ENCODE measurements around the gene VAV2. TPM values are rescaled to one million over a fixed set of nuclear protein-coding genes. Genes with fewer than 3 reads are reported as not detected.

The VAV2 gene
- total RNA-seq, 8 experiments from 2014 or later, result 5.9 to 33.0 (median 14.9) TPM

DNA sequence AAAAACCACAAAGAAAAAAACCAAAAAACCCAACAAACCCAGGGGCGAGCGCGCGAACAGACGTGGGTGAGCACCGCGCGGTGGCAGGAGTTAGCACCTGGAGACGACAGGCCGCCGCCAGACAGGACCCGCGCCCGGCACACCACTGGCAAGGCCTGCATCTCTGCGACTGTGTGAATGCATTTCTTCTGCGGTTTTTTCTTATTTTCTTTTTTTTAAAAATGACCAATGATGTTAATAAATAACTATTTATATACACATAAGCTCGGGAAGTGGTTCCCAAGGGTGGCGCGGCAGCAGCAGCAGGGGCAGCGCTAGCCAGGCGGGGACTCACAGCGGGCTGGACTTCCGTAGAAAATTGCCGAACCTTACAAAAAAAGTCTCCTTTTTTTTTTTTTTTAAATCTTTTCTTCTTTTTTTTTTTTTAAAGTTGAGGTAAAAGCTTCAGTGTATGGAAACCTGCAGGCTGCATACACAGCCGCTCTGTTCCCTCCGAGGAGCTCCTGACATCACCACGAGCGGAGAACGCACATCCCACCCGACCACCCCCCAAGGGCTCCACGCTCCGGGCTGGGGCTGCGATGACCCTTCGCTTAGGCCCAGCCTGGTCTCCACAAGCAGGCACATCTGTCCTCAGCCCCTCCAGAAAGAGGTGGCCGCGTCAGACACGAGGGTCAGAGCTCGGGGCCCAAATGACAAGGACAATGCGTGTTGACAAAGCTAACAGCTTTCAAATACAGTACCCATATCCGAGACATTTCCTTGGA is 40.5 kb upstream of the VAV2 start:
- 88 to 98% (median 94%) methylated on average over 7 to 20 of the region's 40 CpGs for WGBS, 10 experiments
- ATAC-seq (replicated peaks in 6 of 8), result no peak
- no peak overlapping the region for H3K27ac ChIP-seq
- H3K4me1 ChIP-seq (replicated peaks in 1 of 2), result peaks cover 3 to 5% of the 10 kb centered on the region in 2 donors
- H3K4me3 ChIP-seq, result no peak overlapping the region
- in situ Hi-C loops (cut with MboI; ENCODE audit: low pct_unique_long_range_greater_than_20kb in 2 of 9, low sequenced_read_pairs in 9 of 9, unreplicated experiment in 9 of 9), result no loop called here

DNA sequence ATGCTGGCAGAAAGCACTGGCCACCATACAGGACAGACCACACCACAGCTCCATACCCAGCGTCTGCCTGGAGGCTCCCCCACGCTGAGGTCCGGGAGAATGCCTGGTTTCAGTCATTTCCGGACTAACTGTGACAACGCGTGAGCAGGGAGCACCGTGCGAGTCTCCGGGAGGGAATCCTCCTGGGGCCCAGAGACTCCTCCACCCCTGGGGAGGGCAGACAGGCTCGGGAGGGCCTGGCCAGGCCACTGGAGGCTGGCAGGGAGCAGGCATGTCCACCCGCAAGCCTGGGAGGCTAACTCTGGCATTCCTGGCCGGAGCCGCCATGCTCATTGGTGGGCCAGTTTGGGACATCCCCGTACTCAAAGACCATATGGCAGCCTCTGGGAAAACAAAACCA is 39.7 kb upstream of the VAV2 start:
- ATAC-seq (replicated peaks in 6 of 8), result no peak
- H3K4me3 ChIP-seq, result no peak overlapping the region
- H3K27ac ChIP-seq, result no peak overlapping the region
- in situ Hi-C loops (cut with MboI; ENCODE audit: low pct_unique_long_range_greater_than_20kb in 2 of 9, low sequenced_read_pairs in 9 of 9, unreplicated experiment in 9 of 9), result no loop called here
- peaks cover 4 to 5% of the 10 kb centered on the region in 2 donors for H3K4me1 ChIP-seq (replicated peaks in 1 of 2)
- 83 to 100% (median 96%) methylated on average over 1 to 7 of the region's 14 CpGs; no CpG with 5 or more reads in 4 of the 10 experiments for WGBS, 10 experiments

DNA sequence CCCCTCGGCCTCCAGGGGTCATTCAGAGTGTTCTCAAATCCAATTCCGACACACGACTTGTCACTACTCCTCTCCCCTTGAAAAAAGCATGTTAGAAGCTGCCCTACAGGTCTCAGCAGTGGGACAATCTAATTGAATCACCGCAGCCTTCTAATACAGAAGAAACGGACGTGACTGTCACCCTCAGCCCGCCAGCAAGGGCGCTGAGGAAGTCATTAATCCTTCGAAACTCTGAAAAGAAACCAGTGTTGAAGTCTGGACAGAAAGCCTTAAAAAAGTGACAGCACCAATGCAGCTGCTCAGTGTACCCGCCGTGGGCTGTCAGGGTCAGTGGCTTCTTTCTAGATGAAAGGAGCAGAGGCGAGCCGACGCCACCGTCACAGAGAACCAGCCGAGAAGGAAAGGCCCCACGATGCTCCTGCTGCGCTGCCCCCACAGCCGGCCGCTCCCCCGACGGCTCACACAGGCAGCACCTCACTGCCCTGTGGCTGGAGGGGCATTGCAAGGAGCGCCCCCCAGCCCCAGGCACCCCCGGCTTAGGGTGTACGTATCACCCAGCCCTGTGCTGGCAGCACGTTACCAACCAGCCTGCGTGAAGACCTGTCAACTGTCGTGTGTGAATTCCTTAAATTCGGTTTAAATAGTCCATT is 38.8 kb upstream of the VAV2 start:
- in situ Hi-C loops (cut with MboI; ENCODE audit: low pct_unique_long_range_greater_than_20kb in 2 of 9, low sequenced_read_pairs in 9 of 9, unreplicated experiment in 9 of 9), result no loop called here
- peak in 5 of 8 experiments; percentile 6 to 41 (median 24) for ATAC-seq (replicated peaks in 6 of 8)
- 20 to 100% (median 57%) methylated on average over 1 to 21 of the region's 29 CpGs for WGBS, 10 experiments
- no peak overlapping the region for H3K4me3 ChIP-seq
- peaks cover 11 to 12% of the 10 kb centered on the region in 2 donors for H3K4me1 ChIP-seq (replicated peaks in 1 of 2)
- no peak overlapping the region for H3K27ac ChIP-seq

DNA sequence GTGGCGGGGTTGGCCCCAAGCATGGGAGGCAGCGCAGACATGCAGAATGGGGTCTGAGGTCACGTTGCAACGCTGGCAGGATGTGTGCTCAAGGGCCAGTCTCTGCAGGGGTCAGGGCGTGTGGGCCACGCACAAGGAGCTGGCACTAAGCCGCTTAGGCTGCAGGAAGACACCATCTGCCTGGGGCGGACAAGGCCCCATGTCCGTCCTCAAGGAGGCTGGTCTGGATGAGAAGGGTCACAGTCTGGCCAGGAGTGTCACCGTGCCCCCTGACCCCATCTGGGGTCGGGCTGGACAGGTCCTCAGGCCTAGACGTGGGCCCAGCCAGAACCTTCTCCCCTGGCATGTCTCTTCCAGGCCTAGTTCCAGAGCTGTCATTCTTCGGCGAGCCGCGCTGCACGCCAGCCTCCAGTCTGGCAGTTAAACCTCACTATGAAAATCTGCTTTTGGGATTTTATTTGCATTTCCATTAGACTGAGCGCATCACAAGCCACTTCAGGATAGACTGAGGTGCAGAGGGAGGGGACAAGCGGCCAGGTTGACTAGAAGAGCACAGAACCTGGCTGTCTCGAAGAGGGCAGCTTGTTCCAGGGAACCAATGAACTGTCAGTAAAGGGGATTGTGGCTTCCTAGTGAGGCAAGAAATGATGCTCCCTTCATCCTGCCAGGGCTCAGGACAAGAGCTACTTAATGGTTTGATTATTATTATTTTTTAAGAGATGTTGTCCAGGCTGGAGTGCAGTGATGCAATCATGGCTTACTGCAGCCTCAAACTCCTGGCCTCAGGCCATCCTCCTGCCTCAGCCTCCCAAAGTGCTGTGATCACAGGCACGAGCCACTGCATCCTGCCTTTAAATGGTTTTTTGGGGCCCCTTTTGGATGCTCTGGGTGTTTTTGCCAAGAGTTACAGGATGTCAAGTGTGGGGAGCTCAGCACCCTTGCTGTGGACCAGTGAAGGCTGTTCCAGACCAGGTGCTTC is 37.4 kb upstream of the VAV2 start:
- no peak for ATAC-seq (replicated peaks in 6 of 8)
- H3K27ac ChIP-seq, result no peak overlapping the region
- in situ Hi-C loops (cut with MboI; ENCODE audit: low pct_unique_long_range_greater_than_20kb in 2 of 9, low sequenced_read_pairs in 9 of 9, unreplicated experiment in 9 of 9), result no loop called here
- peaks cover 11 to 15% of the 10 kb centered on the region in 2 donors for H3K4me1 ChIP-seq (replicated peaks in 1 of 2)
- 92 to 100% (median 100%) methylated on average over 1 to 6 of the region's 21 CpGs; no CpG with 5 or more reads in 1 of the 10 experiments for WGBS, 10 experiments
- H3K4me3 ChIP-seq, result no peak overlapping the region

DNA sequence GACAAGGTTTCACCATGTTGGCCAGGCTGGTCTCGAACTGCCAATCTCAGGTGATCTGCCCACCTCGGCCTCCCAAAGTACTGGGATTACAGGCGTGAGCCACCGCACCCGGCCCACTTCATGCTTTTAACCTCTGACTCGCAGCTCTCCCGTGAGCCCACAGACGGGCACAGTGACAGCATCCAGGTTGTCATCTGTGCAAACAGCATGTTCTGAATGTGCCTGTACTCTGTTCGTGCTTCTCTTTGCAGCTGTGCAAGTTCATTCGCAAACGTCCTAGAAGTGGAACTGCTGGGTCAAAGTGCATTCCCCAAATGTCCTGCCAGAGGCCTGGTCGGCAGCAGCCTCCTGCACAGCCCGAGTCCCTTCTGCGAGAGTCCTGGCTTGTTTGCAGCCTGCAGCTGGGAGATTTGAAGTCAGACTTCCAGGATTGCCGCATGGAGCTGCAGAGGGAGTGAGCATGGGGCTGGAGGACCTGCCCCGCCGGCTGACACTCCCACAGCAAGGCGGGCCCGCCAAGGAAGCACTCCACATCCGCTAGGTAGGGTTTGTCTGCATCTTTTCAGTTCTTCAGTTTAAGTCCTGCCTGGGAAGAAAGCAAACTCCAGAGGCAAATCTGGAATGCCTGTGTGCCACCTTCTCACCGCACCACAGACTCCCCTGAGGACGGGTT is 36.6 kb upstream of the VAV2 start:
- no peak for ATAC-seq (replicated peaks in 6 of 8)
- H3K27ac ChIP-seq, result no peak overlapping the region
- peaks cover 11 to 15% of the 10 kb centered on the region in 2 donors for H3K4me1 ChIP-seq (replicated peaks in 1 of 2)
- 80 to 100% (median 95%) methylated on average over 3 to 15 of the region's 22 CpGs; no CpG with 5 or more reads in 4 of the 10 experiments for WGBS, 10 experiments
- no peak overlapping the region for H3K4me3 ChIP-seq
- in situ Hi-C loops (cut with MboI; ENCODE audit: low pct_unique_long_range_greater_than_20kb in 2 of 9, low sequenced_read_pairs in 9 of 9, unreplicated experiment in 9 of 9), result no loop called here

DNA sequence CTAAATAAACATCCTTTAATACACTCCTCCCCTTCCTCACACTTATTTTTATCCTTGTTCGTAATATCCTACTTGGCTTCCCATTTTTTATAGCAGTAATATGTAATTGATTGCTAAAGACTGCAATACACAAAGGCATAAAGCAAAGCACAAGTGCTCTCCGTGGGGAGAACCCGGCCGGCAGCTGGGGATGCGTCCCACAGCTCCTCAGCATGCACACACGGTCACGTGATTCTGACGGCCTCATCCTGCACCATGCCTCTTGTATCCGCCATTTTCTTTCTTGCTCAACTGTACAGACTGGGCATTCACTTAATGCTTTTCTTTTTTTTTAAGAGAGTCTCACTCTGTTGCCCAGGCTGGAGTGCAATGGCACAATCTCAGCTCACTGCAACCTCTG is 36.0 kb upstream of the VAV2 start:
- Histone ChIP-seq H3K27ac (no peak overlapping the region), H3K4me3 (no peak overlapping the region), H3K4me1 (replicated peaks in 1 of 2) (peaks cover 11 to 15% of the 10 kb centered on the region in 2 donors)
- ATAC-seq (replicated peaks in 6 of 8), result no peak
- in situ Hi-C loops (cut with MboI; ENCODE audit: low pct_unique_long_range_greater_than_20kb in 2 of 9, low sequenced_read_pairs in 9 of 9, unreplicated experiment in 9 of 9), result no loop called here
- 76 to 100% (median 97%) methylated on average over 2 to 8 of the region's 9 CpGs; no CpG with 5 or more reads in 1 of the 10 experiments for WGBS, 10 experiments

DNA sequence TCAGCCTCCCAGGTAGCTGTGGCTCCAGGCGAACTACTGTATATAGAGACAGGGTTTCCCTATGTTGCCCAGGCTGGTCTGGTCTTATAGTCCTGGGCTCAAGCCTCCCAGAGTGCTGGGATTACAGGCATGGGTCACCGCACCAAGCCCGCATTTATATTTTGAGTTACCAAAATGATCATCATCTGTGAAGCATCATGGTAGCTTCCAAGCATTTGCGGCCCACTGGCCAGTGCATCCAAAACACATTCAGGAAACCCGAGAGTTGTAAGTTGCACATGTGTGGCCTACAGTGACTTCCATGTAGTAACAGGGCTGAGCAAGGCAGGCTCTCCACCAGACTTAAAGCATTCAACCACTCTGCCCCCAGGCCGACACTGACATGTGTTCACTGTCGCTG is 35.4 kb upstream of the VAV2 start:
- in situ Hi-C loops (cut with MboI; ENCODE audit: low pct_unique_long_range_greater_than_20kb in 2 of 9, low sequenced_read_pairs in 9 of 9, unreplicated experiment in 9 of 9), result no loop called here
- ATAC-seq (replicated peaks in 6 of 8), result no peak
- 70 to 100% (median 88%) methylated on average over 2 to 7 of the region's 7 CpGs; no CpG with 5 or more reads in 3 of the 10 experiments for WGBS, 10 experiments
- Histone ChIP-seq H3K4me3 (no peak overlapping the region), H3K27ac (no peak overlapping the region), H3K4me1 (replicated peaks in 1 of 2) (peaks cover 11 to 15% of the 10 kb centered on the region in 2 donors)

DNA sequence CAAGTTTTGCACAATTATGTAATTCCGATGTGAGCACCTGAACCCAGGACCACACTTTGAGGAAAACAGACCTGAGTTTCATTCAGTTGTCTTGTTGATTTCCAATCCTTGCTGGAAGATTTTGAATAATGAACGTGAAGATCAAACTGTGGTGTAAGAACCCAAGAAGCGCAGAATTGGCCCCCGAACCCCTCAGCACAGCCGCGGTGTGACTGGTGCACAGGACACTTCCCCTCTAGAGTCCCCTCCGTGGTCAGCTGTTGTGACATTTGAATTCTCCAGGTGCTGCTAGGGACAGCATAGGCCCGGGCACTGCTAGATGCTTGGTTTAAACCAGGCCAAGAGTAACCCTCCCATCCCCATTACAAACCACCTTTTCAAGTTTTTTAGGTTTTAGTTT is 34.9 kb upstream of the VAV2 start:
- in situ Hi-C loops (cut with MboI; ENCODE audit: low pct_unique_long_range_greater_than_20kb in 2 of 9, low sequenced_read_pairs in 9 of 9, unreplicated experiment in 9 of 9), result no loop called here
- H3K4me3 ChIP-seq, result no peak overlapping the region
- H3K4me1 ChIP-seq (replicated peaks in 1 of 2), result peaks cover 11 to 15% of the 10 kb centered on the region in 2 donors
- no peak overlapping the region for H3K27ac ChIP-seq
- WGBS, 10 experiments, result 88 to 100% (median 100%) methylated on average over 1 to 7 of the region's 8 CpGs; no CpG with 5 or more reads in 3 of the 10 experiments
- ATAC-seq (replicated peaks in 6 of 8), result no peak

DNA sequence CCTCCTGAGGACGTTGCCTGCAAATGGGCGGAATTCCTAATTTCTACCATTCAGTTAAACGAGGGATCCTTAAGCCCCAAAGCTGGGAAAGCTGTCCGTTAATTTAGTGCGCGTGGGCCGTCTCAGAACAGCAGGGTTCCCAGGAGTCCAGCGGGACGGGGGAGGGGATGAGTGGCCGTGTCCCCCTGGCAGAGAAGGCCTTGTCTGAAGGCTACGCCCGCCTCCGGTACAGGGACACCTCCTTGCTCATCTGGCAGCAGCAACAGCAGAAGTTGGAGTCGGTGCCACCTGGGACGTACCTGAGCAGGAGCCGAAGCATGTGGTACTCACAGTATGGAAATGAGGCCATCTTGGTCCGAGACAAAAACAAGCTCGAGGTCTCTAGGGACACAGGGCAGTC is 34.5 kb upstream of the VAV2 start:
- 70 to 100% (median 100%) methylated on average over 1 to 3 of the region's 18 CpGs; no CpG with 5 or more reads in 3 of the 10 experiments for WGBS, 10 experiments
- Histone ChIP-seq H3K4me1 (replicated peaks in 1 of 2) (peaks cover 11 to 15% of the 10 kb centered on the region in 2 donors), H3K4me3 (peak overlapping the region; percentile 69 to 100 (median 92)), H3K27ac (no peak overlapping the region)
- no peak for ATAC-seq (replicated peaks in 6 of 8)
- in situ Hi-C loops (cut with MboI; ENCODE audit: low pct_unique_long_range_greater_than_20kb in 2 of 9, low sequenced_read_pairs in 9 of 9, unreplicated experiment in 9 of 9), result no loop called here

DNA sequence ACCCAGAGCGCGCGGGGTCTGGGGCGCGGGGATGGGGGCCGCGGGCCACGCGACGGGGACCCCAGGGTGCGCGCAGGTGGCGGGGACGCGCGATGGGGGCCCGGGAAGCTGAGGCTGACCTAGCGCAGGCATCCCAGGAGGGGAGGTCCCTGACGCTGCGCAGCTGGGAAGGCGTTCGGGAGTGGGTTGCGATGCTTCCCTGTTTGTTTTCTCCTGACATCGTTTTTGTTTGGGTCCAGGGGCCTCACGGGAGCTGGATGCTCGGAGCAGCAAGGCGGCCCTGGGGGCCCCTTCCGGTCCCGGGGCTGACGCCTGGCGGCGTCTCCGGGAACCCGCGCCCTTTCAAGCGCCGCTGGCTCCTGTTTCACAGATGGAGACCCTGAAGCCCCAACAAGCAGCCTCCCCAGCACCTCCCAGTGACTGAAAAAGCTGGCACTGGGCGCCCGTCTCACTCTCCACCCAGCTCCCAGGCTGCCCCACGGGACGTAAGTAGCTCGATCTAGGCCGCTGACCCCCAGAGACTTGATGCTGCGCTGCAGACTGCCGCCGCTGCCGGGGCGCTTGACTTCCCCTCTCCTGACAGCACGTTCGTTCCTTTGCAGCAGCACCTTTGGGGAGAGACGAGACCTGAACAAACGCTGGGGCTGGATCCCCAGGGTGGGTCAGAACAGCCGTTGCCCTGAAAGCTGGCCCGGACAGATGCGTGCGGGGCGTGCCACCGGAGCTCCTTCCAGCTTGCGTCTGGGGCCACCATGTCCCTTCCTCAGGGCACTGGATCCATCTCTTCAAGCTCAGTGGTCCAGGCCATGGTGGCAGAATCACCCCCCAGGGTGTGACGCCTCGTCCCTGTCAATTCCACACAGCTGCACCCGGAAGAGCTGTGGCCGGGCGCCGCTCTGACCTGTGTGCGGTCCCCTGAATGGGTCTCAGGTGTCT is 33.8 kb upstream of the VAV2 start:
- WGBS, 10 experiments, result 0 to 100% (median 0%) methylated on average over 1 to 9 of the region's 66 CpGs; no CpG with 5 or more reads in 6 of the 10 experiments
- Histone ChIP-seq H3K4me3 (peak overlapping the region; percentile 69 to 100 (median 92)), H3K27ac (peak overlapping the region; percentile 80 to 87), H3K4me1 (replicated peaks in 1 of 2) (peaks cover 9 to 13% of the 10 kb centered on the region in 2 donors)
- ATAC-seq (replicated peaks in 6 of 8), result peak; percentile 38 to 62 (median 55)
- in situ Hi-C loops (cut with MboI; ENCODE audit: low pct_unique_long_range_greater_than_20kb in 2 of 9, low sequenced_read_pairs in 9 of 9, unreplicated experiment in 9 of 9), result no loop called here

DNA sequence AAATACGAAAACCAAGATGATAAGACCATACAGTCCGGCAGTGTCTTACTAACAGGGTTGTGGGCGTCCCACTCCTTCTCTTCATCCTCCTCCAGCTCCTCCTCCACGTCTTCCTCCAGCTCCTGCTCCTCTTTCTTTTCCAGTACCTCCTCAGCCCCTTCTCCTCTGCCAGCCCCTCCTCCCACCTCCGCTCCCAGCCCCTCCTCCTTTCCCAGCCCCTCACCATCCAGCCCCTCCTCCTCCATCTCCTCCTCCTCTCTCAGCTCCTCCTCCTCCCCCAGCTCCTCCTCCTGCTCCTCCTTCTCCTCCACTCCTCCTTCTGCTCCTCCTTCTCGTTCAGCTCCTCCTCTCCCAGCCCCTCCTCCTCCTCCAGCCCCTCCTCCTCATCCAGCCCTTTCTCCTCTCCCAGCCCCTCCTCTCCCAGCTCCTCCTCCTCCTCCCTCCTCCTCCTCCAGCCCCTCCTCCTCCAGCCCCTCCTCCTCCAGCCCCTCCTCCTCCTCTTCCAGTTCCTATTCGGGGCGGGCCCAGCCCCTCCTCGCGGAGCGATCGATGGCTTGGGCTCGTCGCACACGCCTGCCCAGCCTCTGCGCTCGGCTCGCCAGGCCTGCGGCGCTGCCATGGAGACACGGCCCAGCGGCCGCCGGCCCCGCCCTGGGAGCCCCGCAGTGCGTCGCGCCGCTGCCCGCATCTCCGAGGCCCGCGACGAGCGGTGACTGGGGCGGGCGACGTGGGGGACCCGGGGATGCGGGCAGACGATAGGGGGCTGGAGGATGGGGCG is 32.9 kb upstream of the VAV2 start, which contains the start of gene BRD3OS:
BRD3OS (plus strand) TSS at position 654 of the 778 bp plus-strand sequence. CDS start 1,267 bp downstream, outside the sequence.
- WGBS, 10 experiments, result 0 to 17% (median 11%) methylated on average over 1 to 2 of the region's 43 CpGs; no CpG with 5 or more reads in 6 of the 10 experiments

More for the DNA sequence above, 32.9 kb upstream of the VAV2 start, which contains the start of gene BRD3OS:
- Histone ChIP-seq H3K27ac (peak within 1 kb of the TSS; percentile 80 to 87), H3K4me3 (peak within 1 kb of the TSS; percentile 69 to 100 (median 92)), H3K4me1 (replicated peaks in 1 of 2) (peaks cover 9 to 10% of the 10 kb centered on the region in 2 donors)
- in situ Hi-C loops (cut with MboI; ENCODE audit: low pct_unique_long_range_greater_than_20kb in 2 of 9, low sequenced_read_pairs in 9 of 9, unreplicated experiment in 9 of 9), result no loop called here
- ATAC-seq (replicated peaks in 6 of 8), result peak; percentile 80 to 88 (median 86)

All from motor neuron (in vitro differentiated cells).